ENCODE results near the gene IL36B. TPM values are rescaled to one million over a fixed set of nuclear protein-coding genes. Genes with fewer than 3 reads are reported as not detected.

Gene IL36B
- total RNA-seq, 1 experiment from 2014 or later = not detected

- no peak for DNase-seq
- no TSS peak for BruUV-seq (replicated peaks)
- Mint-ChIP-seq H3K27ac (ENCODE audit: unreplicated experiment) (no peak overlapping the region), H3K9me3 (ENCODE audit: low read depth, unreplicated experiment) (peaks cover 11% of the 10 kb centered on the region), H3K27me3 (ENCODE audit: unreplicated experiment) (no peaks in the 10 kb centered on the region), H3K4me1 (ENCODE audit: low read depth, unreplicated experiment) (peaks cover 20% of the 10 kb centered on the region), H3K4me3 (ENCODE audit: low read depth, unreplicated experiment) (no peak overlapping the region), H3K36me3 (ENCODE audit: insufficient read depth, unreplicated experiment) (peaks cover 9% of the 10 kb centered on the region)
- CTCF ChIA-PET = no interaction called here
- no peak for TF ChIP-seq CTCF (IDR thresholded peaks at IDR 0.05; ENCODE audit: unreplicated experiment)
- intact Hi-C loops (cut with micrococcal nuclease; ENCODE audit: unreplicated experiment) = no loop called here
Observed at GRCh38 chr2:113064281-113064680, 11.6 kb upstream of the IL36B start.

GRCh38 chr2:113061896-113062770 is 9.5 kb upstream of the IL36B start:
- Mint-ChIP-seq H3K27ac (ENCODE audit: unreplicated experiment) (no peak overlapping the region), H3K4me1 (ENCODE audit: low read depth, unreplicated experiment) (peaks cover 12% of the 10 kb centered on the region), H3K9me3 (ENCODE audit: low read depth, unreplicated experiment) (peaks cover 7% of the 10 kb centered on the region), H3K36me3 (ENCODE audit: insufficient read depth, unreplicated experiment) (no peaks in the 10 kb centered on the region), H3K27me3 (ENCODE audit: unreplicated experiment) (no peaks in the 10 kb centered on the region), H3K4me3 (ENCODE audit: low read depth, unreplicated experiment) (no peak overlapping the region)
- TF ChIP-seq CTCF (IDR thresholded peaks at IDR 0.05; ENCODE audit: unreplicated experiment) = no peak
- CTCF ChIA-PET = interaction anchor here (0.7 kb wide), 1 partner anchor 465 kb away, joined by 3 read pairs; no protein-coding TSS in a partner anchor
- intact Hi-C loops (cut with micrococcal nuclease; ENCODE audit: unreplicated experiment) = no loop called here
- DNase-seq = no peak
- BruUV-seq (replicated peaks) = no TSS peak

DNA sequence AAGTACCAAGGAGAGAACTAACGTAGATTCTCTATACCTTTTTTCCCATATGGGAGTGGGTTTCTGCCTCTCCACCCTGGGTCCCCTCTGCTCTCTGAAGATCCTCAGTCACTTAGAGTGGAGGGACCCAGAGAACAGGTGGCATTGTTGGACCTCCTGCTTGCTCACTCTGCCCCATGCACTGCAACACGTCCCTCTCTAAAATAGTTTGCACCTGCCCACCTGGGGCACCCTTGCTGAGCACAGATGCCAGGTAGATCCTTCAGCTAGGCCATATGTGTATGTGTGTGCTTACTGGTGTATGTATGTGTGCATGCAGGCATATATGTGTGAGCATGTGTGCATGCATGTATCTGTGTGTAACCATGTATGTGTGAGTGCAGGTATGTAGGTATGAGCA is 8.6 kb upstream of the IL36B start:
- intact Hi-C loops (cut with micrococcal nuclease; ENCODE audit: unreplicated experiment) = no loop called here
- BruUV-seq (replicated peaks) = no TSS peak
- no peak for TF ChIP-seq CTCF (IDR thresholded peaks at IDR 0.05; ENCODE audit: unreplicated experiment)
- H3K27me3 Mint-ChIP-seq (ENCODE audit: unreplicated experiment) = no peaks in the 10 kb centered on the region
- peaks cover 9% of the 10 kb centered on the region for H3K9me3 Mint-ChIP-seq (ENCODE audit: low read depth, unreplicated experiment)
- H3K27ac Mint-ChIP-seq (ENCODE audit: unreplicated experiment) = no peak overlapping the region
- no peaks in the 10 kb centered on the region for H3K36me3 Mint-ChIP-seq (ENCODE audit: insufficient read depth, unreplicated experiment)
- H3K4me1 Mint-ChIP-seq (ENCODE audit: low read depth, unreplicated experiment) = peaks cover 12% of the 10 kb centered on the region
- no peak for DNase-seq
- CTCF ChIA-PET = no interaction called here
- H3K4me3 Mint-ChIP-seq (ENCODE audit: low read depth, unreplicated experiment) = no peak overlapping the region

DNA sequence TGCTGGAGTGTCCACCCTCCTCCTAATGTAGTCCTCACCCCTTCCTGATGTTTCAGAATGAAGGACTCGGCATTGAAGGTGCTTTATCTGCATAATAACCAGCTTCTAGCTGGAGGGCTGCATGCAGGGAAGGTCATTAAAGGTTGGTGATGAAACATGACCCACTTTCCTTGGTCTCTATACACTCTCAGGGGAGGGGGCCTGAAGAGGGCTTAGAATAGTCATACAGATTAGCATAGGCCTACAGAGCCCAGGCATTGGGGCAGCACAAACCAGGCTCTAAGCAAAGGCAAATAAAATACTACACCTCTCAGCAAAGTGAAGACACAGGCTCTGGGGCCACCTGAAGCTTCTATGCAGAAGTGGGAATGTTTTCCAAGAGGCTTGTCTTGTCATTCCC is 8.1 kb upstream of the IL36B start:
- Mint-ChIP-seq H3K27ac (ENCODE audit: unreplicated experiment) (no peak overlapping the region), H3K4me1 (ENCODE audit: low read depth, unreplicated experiment) (peaks cover 12% of the 10 kb centered on the region), H3K27me3 (ENCODE audit: unreplicated experiment) (no peaks in the 10 kb centered on the region), H3K36me3 (ENCODE audit: insufficient read depth, unreplicated experiment) (no peaks in the 10 kb centered on the region), H3K9me3 (ENCODE audit: low read depth, unreplicated experiment) (peaks cover 9% of the 10 kb centered on the region), H3K4me3 (ENCODE audit: low read depth, unreplicated experiment) (no peak overlapping the region)
- intact Hi-C loops (cut with micrococcal nuclease; ENCODE audit: unreplicated experiment) = no loop called here
- CTCF ChIA-PET = no interaction called here
- no peak for TF ChIP-seq CTCF (IDR thresholded peaks at IDR 0.05; ENCODE audit: unreplicated experiment)
- BruUV-seq (replicated peaks) = no TSS peak
- DNase-seq = no peak
